PFSK-1 (cell line): ENCODE data around the gene GRK4.

Experiments
- FOXP2 ChIP-seq: optimal IDR thresholded peaks from 2 replicates; pipeline ENCODE3; 2011; ENCODE audit warnings: borderline replicate concordance, control low read depth, inconsistent platforms; ENCODE audit not compliant: insufficient read depth; ENCODE audit errors: extremely low read length, extremely low read depth
- POLR2AphosphoS5 ChIP-seq: IDR thresholded peaks from 2 replicates; pipeline ENCODE4 v1.6.1; 2012; ENCODE audit warnings: low read depth, mild to moderate bottlenecking, control low read depth, low read length, moderate library complexity
- REST ChIP-seq, 2 experiments: IDR thresholded peaks; 2 replicates each; pipeline versions ENCODE4 v1.6.1 to v1.8.0; 2011 to 2012; ENCODE audit warnings: low read depth in 2 of 2, low read length in 2 of 2, control low read depth in 1 of 2, inconsistent platforms in 1 of 2, mild to moderate bottlenecking in 1 of 2, moderate library complexity in 1 of 2; ENCODE audit not compliant: insufficient read depth in 1 of 2
- SIN3A ChIP-seq: IDR thresholded peaks from 2 replicates; pipeline ENCODE4 v1.6.1; 2012; ENCODE audit warnings: mild to moderate bottlenecking, low read length, moderate library complexity, borderline replicate concordance; ENCODE audit not compliant: insufficient read depth
- TAF1 ChIP-seq: IDR thresholded peaks from 2 replicates; pipeline ENCODE4 v1.6.1; 2012; ENCODE audit warnings: low read length, control low read depth, borderline replicate concordance; ENCODE audit not compliant: insufficient read depth

The GRK4 gene

GRCh38 chr4:3036131-3036952 lies 73.0 kb downstream of the GRK4 start:
- TF ChIP-seq REST (IDR thresholded peaks at IDR 0.05; ENCODE audit: insufficient read depth in 1 of 2, low read depth in 2 of 2, low read length in 2 of 2) (no peak), POLR2AphosphoS5 (no peak), FOXP2 (no peak), TAF1 (no peak), SIN3A (no peak)

- no peak for TF ChIP-seq TAF1
- TF ChIP-seq REST (IDR thresholded peaks at IDR 0.05; ENCODE audit: insufficient read depth in 1 of 2, low read depth in 2 of 2, low read length in 2 of 2), result no peak
- no peak for TF ChIP-seq FOXP2
- no peak for TF ChIP-seq SIN3A
- no peak for TF ChIP-seq POLR2AphosphoS5
Observed at GRCh38 chr4:3037957-3038461, 74.6 kb downstream of the GRK4 start.

- TF ChIP-seq POLR2AphosphoS5 (no peak), SIN3A (no peak), FOXP2 (no peak), TAF1 (no peak), REST (IDR thresholded peaks at IDR 0.05; ENCODE audit: insufficient read depth in 1 of 2, low read depth in 2 of 2, low read length in 2 of 2) (no peak)
Observed at GRCh38 chr4:3039706-3040366, 76.5 kb downstream of the GRK4 start.

- TF ChIP-seq TAF1 (no peak), REST (IDR thresholded peaks at IDR 0.05; ENCODE audit: insufficient read depth in 1 of 2, low read depth in 2 of 2, low read length in 2 of 2) (no peak), FOXP2 (no peak), POLR2AphosphoS5 (no peak), SIN3A (no peak)
Observed at GRCh38 chr4:3040452-3041191, 77.3 kb downstream of the GRK4 start.
